ENCODE results near the gene SPAG6.

Gene SPAG6

DNA sequence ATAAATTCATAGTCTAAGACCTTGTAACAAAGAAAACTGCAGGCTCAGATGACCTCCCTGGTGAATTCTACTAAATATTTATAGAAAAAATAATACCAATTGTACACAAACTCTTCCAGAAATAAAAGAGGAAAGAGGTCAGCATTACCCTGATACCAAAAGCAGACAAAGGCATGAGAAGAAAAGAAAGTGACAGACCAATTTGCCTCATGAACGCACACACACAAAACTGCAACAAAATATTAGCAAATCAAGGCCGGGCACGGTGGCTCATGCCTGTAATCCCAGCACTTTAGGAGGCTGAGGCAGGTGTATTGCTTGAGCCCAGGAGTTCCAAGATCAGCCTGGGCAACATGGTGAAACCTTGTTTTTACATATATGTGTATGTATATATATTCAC, 41.8 kb upstream of the SPAG6 start:
- no peaks in the 10 kb centered on the region for H3K36me3 ChIP-seq (ENCODE audit: control insufficient read depth in 2 of 2, insufficient read depth in 1 of 2, low read length in 2 of 2)
- H3K4me1 ChIP-seq (ENCODE audit: control insufficient read depth, insufficient read depth, low read length): no peaks in the 10 kb centered on the region
- TF ChIP-seq ZNF544 (tag by site-specific recombination; IDR thresholded peaks at IDR 0.05) (no peak), ZBTB26 (tag by site-specific recombination; optimal IDR thresholded peaks at IDR 0.05) (no peak), ZNF394 (tag by site-specific recombination; IDR thresholded peaks at IDR 0.05; ENCODE audit: borderline replicate concordance) (no peak), ZNF501 (tag by site-specific recombination; IDR thresholded peaks at IDR 0.05) (no peak)
- POLR2A ChIA-PET: no interaction called here
- H3K4me3 ChIP-seq (ENCODE audit: low read depth, low read length): no peak overlapping the region
- no peaks in the 10 kb centered on the region for H3K9me3 ChIP-seq (ENCODE audit: control insufficient read depth, insufficient read depth, low read depth, low read length)
- CTCF ChIA-PET: no interaction called here
- no peak overlapping the region for H3K27ac ChIP-seq (ENCODE audit: extremely low read depth, low read depth, low read length)

- no peaks in the 10 kb centered on the region for H3K4me1 ChIP-seq (ENCODE audit: control insufficient read depth, insufficient read depth, low read length)
- TF ChIP-seq, protein P1, sequence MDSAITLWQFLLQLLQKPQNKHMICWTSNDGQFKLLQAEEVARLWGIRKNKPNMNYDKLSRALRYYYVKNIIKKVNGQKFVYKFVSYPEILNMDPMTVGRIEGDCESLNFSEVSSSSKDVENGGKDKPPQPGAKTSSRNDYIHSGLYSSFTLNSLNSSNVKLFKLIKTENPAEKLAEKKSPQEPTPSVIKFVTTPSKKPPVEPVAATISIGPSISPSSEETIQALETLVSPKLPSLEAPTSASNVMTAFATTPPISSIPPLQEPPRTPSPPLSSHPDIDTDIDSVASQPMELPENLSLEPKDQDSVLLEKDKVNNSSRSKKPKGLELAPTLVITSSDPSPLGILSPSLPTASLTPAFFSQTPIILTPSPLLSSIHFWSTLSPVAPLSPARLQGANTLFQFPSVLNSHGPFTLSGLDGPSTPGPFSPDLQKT (IDR thresholded peaks at IDR 0.05; ENCODE audit: borderline replicate concordance, low read depth, low read length): no peak
- TF ChIP-seq ZNF133 (tag by site-specific recombination; IDR thresholded peaks at IDR 0.05): no peak
- ChIA-PET POLR2A (interaction anchor here (2.8 kb wide), 1 partner anchor 11 kb away, joined by 8 read pairs; the partner anchor contains the start of gene COMMD3), CTCF (no interaction called here)
- no peaks in the 10 kb centered on the region for H3K36me3 ChIP-seq (ENCODE audit: control insufficient read depth in 2 of 2, insufficient read depth in 1 of 2, low read length in 2 of 2)
- no peak overlapping the region for H3K27ac ChIP-seq (ENCODE audit: extremely low read depth, low read depth, low read length)
- H3K4me3 ChIP-seq (ENCODE audit: low read depth, low read length): no peak overlapping the region
- H3K9me3 ChIP-seq (ENCODE audit: control insufficient read depth, insufficient read depth, low read depth, low read length): no peaks in the 10 kb centered on the region
Observed at GRCh38 chr10:22305721-22306120, 39.6 kb upstream of the SPAG6 start.

DNA sequence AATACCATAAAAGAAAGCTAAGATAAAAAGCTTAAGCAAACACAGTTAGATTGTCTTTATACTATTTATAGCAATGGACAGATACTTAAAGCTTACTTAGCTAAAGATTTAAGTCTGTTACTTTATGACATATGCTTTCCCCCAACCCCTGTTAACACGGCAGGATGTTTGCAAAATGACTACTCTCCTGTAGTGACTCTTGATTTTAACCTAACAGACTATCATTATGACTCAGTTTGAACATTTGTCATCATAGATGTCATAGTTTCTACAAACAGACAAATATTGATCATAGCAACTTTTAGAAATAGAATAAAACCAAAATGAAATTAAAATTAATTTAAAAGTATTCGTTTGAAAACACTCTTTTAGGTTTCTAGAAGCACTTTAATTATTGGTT, 36.9 kb upstream of the SPAG6 start:
- TF ChIP-seq FEZF1 (tag by site-specific recombination; IDR thresholded peaks at IDR 0.05) (peak; percentile 31; the same call in 1 of the 2 replicates), ZNF501 (tag by site-specific recombination; IDR thresholded peaks at IDR 0.05) (no peak), SP7 (tag by site-specific recombination; IDR thresholded peaks at IDR 0.05) (peak; percentile 68), OSR2 (tag by site-specific recombination; IDR thresholded peaks at IDR 0.05) (0 out of 2 replicates have a peak, but pooled peaks have one; percentile 8), ZEB2 (tag by site-specific recombination; IDR thresholded peaks at IDR 0.05) (peak; percentile 26; the same call in 1 of the 2 replicates), ZBTB11 (tag by site-specific recombination; conservative IDR thresholded peaks at IDR 0.05; ENCODE audit: low read depth) (no peak), ZIC2 (tag by site-specific recombination; IDR thresholded peaks at IDR 0.05) (0 out of 2 replicates have a peak, but pooled peaks have one; percentile 16), ZNF629 (tag by site-specific recombination; IDR thresholded peaks at IDR 0.05) (peak; percentile 57)
- TF ChIP-seq, protein P2, sequence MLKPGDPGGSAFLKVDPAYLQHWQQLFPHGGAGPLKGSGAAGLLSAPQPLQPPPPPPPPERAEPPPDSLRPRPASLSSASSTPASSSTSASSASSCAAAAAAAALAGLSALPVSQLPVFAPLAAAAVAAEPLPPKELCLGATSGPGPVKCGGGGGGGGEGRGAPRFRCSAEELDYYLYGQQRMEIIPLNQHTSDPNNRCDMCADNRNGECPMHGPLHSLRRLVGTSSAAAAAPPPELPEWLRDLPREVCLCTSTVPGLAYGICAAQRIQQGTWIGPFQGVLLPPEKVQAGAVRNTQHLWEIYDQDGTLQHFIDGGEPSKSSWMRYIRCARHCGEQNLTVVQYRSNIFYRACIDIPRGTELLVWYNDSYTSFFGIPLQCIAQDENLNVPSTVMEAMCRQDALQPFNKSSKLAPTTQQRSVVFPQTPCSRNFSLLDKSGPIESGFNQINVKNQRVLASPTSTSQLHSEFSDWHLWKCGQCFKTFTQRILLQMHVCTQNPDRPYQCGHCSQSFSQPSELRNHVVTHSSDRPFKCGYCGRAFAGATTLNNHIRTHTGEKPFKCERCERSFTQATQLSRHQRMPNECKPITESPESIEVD (tag by site-specific recombination; IDR thresholded peaks at IDR 0.05): peak; percentile 48; the same call in 1 of the 2 replicates
- 0 out of 2 replicates have a peak, but pooled peaks cover 4% of the 10 kb centered on the region for H3K4me1 ChIP-seq (ENCODE audit: control insufficient read depth, insufficient read depth, low read length)
- ChIA-PET POLR2A (interaction anchor here (2.8 kb wide), 1 partner anchor 8 kb away, joined by 8 read pairs; the partner anchor contains the start of gene COMMD3), CTCF (interaction anchor here (0.7 to 0.8 kb wide), 2 partner anchors 62 to 632 kb away, joined by 3 read pairs; no protein-coding TSS in a partner anchor)
- H3K36me3 ChIP-seq (ENCODE audit: control insufficient read depth in 2 of 2, insufficient read depth in 1 of 2, low read length in 2 of 2): no peaks in the 10 kb centered on the region
- H3K9me3 ChIP-seq (ENCODE audit: control insufficient read depth, insufficient read depth, low read depth, low read length): no peaks in the 10 kb centered on the region
- no peak overlapping the region for H3K27ac ChIP-seq (ENCODE audit: extremely low read depth, low read depth, low read length)
- H3K4me3 ChIP-seq (ENCODE audit: low read depth, low read length): no peak overlapping the region

Measured in HEK293 (cell line).